ENCODE data around the gene HINFP. TPM values are rescaled to one million over a fixed set of nuclear protein-coding genes. Genes with fewer than 3 reads are reported as not detected.
"Not testable (repeated sequence)": the region's sequence is repeated elsewhere in the genome, so short reads cannot be mapped to it uniquely, and the experiment has no call there.

HINFP gene
- total RNA-seq, 2 donors from 2014 or later: 12.9 to 17.5 TPM

DNA sequence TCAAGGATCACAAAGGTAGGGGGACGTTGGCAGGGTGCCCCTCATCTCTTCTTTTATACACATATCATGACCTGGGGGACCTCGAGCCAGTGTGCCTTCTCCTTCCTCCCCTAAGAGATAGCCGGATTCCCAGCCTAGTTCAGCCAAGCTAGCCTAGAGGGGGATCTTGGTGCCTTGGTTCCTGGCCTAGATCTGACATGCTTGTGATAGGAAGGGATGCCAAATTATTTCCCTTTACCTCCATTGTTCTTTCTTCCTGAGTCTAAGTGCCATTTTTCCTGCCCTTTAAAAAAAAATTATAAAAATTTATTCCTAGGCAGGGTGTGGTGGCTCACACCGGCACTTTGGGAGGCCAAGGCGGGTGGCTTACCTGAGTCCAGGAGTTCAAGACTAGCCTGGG, 7.0 kb upstream of the HINFP start:
- ATAC-seq: no peak
- intact Hi-C loops (cut with DNase I): no loop called here
- no peak for DNase-seq

DNA sequence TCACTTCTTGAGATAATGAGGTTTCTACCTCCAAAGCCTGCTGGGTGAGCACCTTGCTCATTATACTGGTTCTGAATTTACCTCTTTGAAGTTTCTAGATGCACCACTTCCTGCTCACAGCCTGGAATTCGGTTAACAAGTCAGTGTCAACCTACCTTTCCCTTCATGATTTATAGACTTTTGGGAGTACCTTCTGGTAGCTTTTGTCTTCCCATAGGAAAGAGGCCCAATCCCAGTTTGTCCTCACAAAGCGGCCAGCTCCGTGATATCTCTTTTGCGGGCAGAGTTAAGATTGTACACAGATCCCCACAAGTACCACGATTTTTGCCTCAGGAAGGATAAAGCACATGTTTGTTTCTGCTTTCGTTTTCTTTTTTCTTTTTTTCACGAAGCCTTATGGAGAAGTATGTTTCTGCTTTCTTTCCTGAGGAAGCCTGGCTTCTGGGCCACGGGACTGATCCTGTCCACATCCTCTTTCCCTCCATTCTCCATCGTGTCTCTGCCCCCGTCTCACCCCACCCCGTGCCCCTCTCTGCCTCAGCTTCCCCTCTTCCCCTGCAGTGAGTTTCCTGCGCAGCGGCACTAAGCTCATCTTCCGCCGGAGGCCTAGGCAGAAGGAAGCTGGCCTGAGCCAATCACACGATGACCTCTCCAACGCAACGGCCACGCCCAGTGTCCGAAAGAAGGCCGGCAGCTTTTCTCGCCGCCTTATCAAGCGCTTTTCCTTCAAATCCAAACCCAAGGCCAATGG, 5.7 kb upstream of the HINFP start:
- intact Hi-C loops (cut with DNase I): no loop called here
- ATAC-seq (peak; percentile 48 to 61), DNase-seq (peak; percentile 67)

DNA sequence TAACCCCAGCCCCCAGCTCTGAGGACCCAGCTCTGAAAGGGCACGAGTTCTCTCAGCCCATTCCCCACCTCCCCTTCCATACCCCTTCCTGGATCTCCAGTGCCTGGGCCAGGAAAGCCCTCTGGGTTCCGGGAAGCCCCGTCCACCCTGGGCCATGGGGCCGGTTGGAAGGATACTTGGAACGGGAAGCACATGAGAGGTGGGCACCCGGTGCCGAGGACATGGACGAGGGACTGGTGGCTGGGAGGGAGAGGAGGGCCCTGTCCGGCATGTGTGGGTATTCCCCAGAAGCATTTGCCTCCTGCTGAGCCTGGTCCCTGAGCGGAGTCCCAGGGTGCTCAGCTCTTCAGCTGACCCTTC, 5.2 kb upstream of the HINFP start:
- ATAC-seq (no peak), DNase-seq (no peak)
- intact Hi-C loops (cut with DNase I): no loop called here

DNA sequence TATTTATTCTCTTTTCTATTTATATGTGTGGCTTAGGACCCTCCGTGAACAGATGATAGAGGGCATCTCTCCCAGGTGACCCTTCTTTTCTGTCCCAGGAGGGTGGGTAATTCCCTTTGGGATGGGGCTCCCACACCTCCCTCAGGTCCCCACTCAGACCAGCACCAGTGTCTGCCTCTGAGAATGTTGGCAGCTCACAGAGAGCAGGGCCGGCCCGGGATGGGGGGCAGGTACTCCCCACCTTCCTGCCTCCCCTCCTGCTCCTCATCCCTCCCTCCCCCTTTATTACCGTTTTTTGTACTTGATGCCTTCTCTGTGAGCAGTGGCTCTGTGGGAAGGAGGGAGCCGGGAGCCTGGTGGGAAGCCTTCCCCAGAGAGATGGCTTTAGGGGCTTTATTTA, 4.8 kb upstream of the HINFP start:
- intact Hi-C loops (cut with DNase I): no loop called here
- ATAC-seq (no peak), DNase-seq (no peak)

DNA sequence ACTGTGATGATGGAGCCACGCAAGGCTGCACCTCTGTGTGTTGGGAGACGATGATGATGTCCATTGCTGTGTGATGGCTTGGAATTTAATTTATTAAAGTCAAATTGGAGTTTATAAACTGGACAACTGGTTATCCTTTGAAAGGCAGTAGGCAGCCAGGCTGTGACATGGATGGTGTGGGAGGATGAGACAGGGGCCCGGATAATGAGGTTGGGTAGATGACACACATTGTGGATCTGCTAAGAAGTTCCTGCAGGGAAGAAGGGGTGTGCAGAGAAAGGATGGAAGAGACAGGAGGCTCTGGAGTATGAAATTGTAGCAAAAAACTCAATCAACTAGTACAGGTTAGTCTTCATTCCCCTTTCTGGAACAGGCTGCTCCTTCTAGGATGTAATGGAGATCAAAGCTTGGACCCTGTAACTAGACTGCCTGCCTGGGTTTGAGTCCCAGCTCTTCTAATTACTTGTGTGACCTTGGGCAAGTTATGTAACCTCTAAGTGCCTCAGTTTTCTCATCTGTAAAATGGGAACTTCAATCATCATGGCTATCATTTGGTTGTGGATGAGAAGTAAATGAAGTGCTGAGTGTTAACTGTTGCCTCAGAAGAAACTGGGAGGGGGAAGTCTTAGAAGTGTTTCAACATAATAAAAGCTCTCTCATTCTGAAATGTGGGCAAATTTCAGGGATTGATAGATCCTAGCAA, 4.2 kb upstream of the HINFP start:
- no peak for ATAC-seq
- no peak for DNase-seq
- intact Hi-C loops (cut with DNase I): no loop called here

DNA sequence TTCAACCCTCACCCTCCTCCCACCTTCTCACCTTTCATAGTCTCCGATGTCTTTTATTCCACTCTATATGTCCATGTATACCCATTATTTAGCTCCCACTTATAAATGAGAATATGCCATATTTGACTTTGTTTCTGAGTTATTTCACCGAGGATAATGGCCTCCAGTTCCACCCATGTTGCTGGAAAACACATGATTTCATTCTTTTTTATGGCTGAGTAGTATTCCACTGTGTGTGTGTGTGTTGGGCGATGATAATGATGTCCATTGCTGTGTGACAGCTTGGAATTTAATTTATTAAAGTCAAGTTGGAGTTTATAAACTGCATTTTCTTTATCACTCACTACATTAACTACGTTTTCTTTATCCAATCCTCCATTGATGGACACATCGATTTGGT, 3.2 kb upstream of the HINFP start:
- DNase-seq: no peak
- no peak for ATAC-seq
- intact Hi-C loops (cut with DNase I): no loop called here

DNA sequence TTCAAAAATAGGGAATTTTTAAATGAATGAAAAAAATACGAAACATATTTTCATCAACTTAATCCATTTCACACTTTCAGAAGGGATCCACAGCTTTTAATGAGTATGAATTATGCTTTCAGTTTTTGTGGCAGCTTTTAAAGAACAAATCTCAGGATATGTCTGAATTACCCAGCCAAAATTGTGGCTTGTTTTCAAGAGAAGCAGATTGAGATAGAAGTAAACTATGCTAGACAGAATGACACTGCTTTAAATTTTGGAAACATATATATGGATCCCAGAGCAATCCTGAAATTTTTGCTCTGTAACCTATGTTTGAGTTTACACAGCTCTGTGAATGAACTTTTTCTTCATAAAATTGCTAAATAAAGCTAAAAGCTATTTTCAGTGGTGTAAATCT, 2.4 kb upstream of the HINFP start:
- intact Hi-C loops (cut with DNase I): no loop called here
- DNase-seq (no peak), ATAC-seq (no peak)

DNA sequence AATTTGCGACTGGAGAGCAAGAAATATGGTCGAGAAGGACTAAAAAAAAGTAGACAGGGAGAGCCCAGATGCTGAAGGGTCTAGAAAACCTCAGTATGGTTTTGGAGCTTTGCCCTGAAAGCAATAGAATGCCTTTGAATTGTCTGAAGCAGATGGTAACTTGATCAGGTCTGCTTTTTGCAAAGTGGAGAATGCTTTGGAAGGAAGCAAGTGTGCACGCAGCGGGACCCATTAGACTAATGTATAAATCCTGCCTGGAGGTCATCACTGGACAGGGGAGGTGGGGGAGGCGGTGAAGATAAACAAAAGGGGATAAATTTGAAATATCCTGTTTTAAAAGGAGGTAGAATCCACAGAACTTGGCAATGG, 757 bp upstream of the HINFP start:
- intact Hi-C loops (cut with DNase I): no loop called here
- no peak for ATAC-seq
- no peak for DNase-seq

DNA sequence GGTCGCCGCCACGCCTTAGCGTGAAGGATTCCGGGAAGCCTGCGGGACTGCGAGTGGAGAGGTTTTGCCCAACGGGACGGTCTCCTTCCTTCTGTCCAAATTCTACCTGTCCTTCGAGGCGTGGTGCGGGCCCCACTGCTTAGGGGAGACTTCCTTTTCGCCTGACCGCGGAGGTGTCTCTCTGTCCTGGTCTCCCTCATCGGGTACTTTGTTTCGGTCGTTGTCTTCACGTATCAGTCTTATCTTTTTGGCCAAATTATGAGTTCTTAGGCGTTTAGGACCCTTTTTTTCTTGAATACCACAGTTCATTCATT, 388 bp downstream of the HINFP start:
- ATAC-seq: no peak
- no peak for DNase-seq
- intact Hi-C loops (cut with DNase I): no loop called here

DNA sequence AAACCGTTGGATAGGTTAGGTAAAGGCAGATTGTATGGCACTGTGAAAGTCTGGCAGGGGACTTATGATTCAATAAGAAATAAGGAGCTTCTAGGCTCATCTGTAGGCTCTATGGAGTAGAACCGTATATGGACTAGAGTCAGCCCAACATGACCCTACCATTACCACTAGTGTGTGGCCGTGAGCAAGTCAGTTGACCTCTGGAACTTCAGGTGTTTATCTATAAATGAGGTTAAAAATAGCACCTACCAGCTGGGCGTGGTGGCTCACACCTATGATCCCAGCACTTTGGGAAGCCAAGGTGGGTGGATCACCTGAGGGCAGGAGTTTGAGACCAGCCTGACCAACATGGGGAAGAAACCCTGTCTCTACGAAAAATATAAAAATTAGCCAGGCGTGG, 4.4 kb downstream of the HINFP start:
- intact Hi-C loops (cut with DNase I): no loop called here

DNA sequence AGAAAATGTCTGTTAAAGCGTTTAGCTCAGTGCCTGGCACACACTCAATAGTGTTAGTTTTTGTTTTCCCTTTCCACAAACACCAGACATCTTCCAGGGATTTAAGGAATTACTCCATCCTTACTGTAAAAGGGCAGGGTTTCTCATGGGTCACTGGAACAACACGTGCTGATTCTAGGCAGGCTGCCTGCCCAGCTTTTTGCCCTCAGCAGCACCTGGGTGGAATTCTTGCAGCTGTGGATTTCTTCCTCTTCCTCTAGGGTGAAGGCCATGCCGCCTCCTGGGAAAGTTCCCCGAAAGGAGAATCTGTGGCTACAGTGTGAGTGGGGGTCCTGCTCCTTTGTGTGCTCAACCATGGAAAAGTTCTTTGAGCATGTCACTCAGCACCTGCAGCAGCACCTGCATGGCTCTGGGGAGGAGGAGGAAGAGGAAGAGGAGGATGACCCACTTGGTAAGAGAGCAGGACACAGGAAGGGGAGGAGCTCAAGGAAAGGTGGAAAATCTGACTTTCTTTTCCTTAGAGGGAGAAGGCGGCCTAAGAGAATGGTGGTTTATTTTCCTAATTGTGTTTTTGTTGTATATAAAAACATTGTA, 5.4 kb downstream of the HINFP start:
- intact Hi-C loops (cut with DNase I): no loop called here
- no peak for DNase-seq
- peak in 1 of 2 donors; percentile 11 for ATAC-seq

More for the DNA sequence above, 4.4 kb downstream of the HINFP start:
- DNase-seq (no peak), ATAC-seq (no peak)

DNA sequence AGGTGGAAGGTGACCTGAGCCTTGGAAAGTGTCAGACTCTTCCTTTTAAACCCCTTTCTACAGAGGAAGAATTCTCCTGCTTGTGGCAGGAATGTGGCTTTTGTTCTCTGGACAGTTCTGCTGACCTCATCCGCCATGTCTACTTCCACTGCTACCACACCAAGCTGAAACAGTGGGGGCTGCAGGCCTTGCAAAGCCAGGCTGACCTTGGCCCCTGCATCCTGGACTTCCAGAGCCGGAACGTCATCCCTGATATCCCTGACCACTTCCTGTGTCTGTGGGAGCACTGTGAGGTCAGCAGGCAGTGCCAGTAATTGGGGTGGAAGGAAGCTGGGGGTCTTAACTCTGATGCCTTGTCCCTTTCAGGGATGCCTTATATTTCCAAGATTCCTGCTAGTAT, 9.3 kb downstream of the HINFP start:
- intact Hi-C loops (cut with DNase I): no loop called here
- no peak for ATAC-seq
- no peak for DNase-seq

DNA sequence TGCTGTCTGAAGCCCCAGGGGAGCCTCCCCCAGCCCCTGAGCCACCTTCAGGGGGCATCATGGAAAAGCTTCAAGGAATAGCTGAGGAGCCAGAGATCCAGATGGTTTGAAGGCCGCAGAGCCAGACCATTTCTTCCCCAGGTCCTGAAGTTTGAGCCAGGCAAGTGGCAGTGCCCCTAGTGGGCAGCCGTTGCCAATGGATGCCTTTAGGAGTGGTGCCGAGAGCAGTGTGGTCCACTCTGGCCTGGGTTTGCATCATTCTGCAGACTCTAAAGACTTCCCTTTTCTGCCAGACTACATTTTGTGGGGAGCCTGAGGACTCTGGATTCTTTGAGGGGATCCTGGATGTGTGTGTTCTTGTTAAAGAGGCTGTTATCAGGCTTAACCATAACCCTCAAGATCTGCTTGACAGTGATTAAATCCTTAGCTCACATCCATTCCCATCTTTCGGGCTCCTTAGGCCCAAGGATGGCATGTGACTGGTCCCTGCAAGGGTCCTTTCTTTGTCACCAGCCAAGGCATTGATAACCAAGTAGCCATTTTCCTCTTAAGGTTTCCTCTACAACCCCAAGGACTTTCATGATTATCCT, 13.1 kb downstream of the HINFP start:
- intact Hi-C loops (cut with DNase I): no loop called here
- DNase-seq (no peak), ATAC-seq (peak in 1 of 2 donors; percentile 46)

DNA sequence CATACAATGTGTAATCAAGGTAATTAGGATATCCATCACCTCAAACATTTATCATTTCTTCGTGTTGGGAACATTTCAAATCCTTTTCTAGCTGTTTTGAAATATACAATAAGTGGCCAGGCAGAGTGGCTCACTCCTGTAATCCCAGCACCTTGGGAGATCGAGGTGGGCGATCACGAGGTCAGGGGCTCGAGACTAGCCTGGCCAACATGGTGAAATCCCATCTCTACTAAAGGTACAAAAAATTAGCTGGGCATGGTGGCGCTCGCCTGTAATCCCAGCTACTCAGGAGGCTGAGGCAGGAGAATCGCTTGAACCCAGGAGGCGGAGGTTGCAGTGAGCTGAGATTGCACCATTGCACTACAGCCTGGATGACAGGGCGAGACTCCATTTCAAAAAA, 17.9 kb downstream of the HINFP start:
- intact Hi-C loops (cut with DNase I); ATAC-seq; DNase-seq: not testable (repeated sequence)

DNA sequence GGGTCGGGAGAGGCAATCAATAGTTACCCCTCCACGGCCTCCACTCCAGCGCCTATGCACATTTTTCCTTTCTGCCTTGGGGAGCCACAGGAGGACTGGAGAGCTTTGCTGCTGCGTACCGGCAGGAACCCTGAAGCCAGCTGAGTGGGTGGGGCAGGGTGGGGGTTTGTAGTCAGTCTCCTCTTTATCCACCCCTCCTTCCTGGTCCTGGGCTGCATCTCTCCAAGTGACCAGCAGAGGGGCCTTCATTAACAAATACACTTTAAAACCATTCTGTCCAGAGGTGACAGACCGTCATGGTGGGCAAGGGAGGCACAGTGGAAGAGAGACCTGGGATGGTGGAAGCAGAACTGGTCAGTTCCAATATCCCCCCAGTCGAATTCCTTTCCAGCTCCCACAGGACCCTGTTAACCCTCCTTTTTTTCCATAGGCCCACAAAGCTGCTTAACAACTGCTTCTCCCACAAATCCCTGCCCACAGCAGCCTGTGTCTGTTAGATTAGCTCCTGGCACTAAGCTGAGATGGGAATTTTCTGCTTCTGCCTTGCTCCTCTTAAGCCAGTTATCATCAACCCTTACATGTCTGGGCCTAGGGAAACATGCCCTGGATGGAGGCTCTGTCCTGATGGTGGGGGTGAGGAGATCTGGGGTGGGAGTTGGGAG, 23.6 kb downstream of the HINFP start:
- DNase-seq: peak; percentile 68
- intact Hi-C loops (cut with DNase I): loop anchor here (2.0 to 5.0 kb wide), 2 partner anchors 52 kb away; no protein-coding TSS in a partner anchor

DNA sequence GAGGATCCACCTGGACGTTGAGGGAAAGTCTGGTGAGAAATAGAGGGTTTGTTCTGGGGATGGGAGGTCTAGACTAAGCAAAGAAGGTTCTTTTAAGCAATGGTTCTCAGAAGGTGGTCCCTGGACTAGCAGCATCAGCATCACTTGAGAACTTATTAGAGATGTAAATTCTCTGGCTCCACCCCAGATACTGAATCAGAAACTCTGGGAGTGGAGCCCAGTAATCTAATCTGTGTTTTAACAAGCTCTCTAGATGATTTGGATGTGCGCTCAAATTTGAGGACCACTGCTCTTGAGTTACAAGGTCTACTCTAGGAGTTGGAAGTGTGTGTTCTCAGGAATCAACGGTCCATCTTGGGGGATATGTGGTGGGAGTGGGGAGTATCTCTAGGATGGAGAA, 24.2 kb downstream of the HINFP start:
- no peak for DNase-seq
- no peak for ATAC-seq
- intact Hi-C loops (cut with DNase I): loop anchor here in 1 of 2 donors (2.0 kb wide), 1 partner anchor 51 kb away; no protein-coding TSS in a partner anchor

More for the DNA sequence above, 23.6 kb downstream of the HINFP start:
- ATAC-seq: peak; percentile 75 to 85

DNA sequence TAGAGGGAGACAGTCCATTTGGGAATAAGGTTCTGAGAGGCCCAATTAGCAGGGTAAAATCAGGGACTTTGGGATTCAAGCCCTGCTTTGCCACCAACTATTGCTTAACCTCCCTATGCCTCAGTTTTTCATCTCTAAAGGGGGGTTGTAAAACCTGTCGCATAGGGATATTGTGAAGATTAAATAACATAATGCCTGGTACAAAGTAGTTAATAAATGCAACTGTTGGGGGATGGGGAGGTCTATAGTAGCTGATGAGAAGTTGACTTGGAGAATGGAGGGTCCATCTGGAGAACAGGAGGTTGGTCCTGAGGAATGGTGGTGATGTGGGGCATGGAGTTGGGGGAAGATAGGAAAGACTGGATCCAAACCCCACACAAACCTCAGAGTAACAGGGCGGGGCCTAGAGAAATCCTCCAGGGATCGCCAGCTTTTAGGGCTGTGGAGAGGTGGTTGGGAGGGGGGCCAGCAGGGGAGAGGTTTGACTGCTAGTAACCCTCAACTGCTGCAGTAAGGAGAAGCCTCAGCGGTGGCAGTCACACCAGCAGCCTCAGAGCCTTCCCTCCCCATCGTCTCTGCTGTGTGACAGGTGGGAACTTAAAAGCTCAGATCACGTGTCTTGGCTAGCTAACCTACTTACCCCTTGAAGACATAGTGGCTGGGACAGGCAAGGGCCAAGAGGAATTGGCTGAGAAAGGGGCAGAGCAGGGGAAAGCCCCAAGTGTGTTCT, 26.4 kb downstream of the HINFP start:
- ATAC-seq (no peak), DNase-seq (no peak)
- intact Hi-C loops (cut with DNase I): no loop called here

DNA sequence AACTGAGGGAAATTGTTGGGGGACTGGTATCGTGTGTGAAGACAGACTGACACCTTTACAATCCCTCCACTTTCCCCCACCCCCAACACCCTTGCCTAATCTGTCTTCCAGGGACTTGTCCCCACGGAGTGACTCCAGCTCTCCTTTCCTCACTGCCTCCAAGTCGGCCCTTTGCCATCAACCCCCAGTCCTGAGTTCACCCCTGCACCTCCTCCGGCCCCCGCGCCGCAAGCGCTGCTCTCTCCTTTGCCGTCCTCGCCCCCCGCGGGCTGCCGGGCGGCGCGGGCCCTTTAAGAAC, 27.3 kb downstream of the HINFP start:
- ATAC-seq (no peak), DNase-seq (peak; percentile 31)
- intact Hi-C loops (cut with DNase I): no loop called here

DNA sequence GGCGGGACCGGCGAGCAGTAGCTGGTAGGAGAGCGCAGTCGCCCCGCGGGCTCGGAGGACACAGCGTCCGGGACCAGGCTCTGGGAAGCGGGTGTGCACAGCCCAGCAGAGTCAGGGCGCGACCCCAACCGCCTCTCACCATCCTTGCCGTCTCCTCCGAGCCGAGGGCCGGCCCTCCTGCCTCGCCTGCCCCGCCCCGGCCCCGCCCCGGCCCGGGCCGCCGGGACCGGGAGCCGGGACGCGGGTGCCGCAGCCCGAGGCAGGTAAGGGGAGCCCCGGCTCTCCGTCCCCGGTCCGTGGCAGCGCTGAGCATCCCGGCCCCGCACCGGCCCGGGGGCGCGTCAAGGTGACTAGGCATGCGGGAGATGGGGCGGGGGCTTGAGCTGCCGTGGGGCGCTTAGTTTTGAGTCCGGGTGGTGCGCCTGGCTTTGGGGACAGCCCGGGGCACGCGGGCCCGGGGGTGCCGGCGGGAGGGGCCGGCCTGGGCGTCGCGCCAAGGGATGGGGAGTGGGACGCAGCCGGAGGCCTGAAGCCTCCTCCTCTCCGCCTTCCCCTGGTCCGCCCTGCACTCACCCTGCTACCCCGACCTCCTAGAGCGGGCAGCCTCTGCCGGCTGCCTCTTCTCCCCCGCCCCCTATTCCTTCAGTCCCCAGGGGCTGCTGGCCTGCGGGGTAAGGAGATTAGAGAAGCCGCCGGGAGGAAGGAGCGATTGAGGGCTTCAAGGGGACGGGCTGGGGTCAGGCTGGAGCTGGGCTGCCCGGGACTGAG, 27.8 kb downstream of the HINFP start, which contains the start of gene ABCG4:
TSS of gene ABCG4 (plus strand) at position 35 of the 768 bp plus-strand sequence. CDS start 914 bp downstream, outside the sequence.
- ATAC-seq (peak; percentile 64 to 67), DNase-seq (no peak)
- intact Hi-C loops (cut with DNase I): no loop called here
